DMS114 treated with DMSO at 0.1 percent for 48 hours (cell line): ENCODE data around the gene G0S2.

Source experiments
- DNase-seq: peaks from one replicate; lab custom pipeline; 2025; ENCODE audit not compliant: unreplicated experiment; lab: John Stamatoyannopoulos, UW

Gene G0S2

GRCh38 chr1:209648346-209648745, 26.9 kb upstream of the G0S2 start:
- no peak for DNase-seq

GRCh38 chr1:209648931-209649776, 26.1 kb upstream of the G0S2 start:
- DNase-seq, result no peak

DNA sequence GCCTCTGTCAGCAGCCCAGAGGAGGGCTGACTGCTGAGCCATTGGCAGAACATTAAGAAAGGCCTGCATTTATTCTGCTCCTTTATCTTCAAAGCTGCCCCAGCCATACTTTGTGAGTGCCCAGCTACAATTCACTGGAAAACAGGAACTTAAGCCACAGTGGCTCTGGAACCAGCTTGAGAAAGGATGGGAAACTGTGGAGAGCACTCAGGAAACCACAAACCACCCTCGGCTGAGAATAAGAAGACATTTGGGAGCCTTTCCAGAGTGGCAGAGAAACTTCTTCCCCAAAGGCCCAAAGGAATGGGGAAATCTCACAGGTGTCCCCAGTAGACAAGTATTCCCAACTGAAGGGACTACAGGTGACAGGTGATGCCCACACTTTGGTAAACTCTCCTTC, 24.8 kb upstream of the G0S2 start:
- no peak for DNase-seq

DNA sequence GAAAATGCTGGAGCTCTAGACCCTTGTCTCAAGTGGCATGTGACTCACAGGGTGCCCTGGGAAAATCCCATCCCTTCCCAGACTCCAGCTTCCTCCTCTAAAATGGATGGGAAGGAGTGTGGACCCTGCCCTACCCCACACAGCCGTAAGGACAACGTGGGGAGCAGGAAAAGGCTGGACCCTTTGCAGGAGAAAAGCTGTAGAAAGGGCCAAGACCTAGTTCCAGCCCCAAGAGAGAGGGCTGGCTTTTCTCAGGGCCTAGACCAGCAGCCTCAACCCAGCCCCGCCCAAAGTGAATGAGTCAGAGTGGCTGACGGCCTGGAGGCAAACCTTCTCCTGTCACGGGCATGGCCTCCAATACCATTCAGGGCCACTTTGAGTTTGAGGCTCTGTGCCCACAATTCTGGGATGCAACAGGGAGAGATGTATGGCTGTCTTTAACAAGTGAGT, 24.0 kb upstream of the G0S2 start:
- DNase-seq, result no peak

DNA sequence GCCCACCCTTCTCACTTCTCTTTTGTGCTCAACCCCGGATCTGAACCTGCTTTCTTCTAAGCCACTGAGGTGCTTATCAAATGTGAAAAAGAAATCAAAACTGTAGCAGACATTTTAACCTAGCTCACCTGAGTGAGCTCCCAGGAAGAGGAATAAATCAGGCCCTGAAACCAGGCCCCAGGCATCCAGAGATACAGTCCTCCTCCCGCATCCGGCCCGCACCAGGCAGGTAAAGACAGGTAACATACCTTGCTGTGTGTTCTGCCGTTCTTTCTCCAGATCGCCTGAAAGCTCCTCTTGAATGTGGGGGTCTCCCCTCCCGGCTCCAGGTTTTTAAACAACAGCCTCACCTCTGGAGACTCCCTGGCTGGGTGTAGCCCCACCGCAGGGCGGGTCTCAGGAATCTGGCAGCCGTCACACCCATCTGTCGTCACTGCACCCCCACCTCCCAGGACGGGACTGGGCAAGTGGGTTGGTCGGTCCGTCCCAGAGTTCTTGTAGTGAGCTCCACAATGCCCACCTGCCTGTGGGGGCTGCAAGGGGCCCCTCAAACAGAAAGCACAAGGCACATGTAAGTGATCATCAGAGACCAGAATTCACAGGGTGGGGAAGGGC, 23.0 kb upstream of the G0S2 start, which contains the start of gene LAMB3:
LAMB3 (minus strand) TSS at position 305 of the 615 bp plus-strand sequence. CDS start 1,481 bp downstream, outside the sequence.
- DNase-seq, result no peak

GRCh38 chr1:209652873-209653401, 22.3 kb upstream of the G0S2 start:
- DNase-seq, result no peak

DNA sequence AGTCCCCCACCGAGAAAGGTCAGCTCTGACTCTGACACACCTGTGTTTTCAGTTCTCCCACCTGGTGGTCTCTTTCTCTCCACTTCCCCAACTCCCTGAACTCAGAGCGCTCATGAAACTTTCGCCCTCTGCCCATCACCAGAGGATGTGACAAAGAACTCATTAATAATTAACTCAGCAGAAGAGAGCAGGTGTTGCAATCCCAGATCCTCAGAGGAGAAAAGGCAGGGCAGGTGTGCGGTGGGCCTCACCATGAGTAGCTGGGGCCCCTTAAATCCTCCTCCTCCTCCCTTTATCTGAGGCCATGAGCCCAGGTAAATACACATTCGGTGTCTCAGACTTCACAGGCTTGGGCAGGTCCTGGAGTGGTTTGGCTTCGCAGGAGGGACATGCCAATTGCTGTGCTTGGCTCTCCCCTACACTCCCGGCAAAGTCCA, 21.3 kb upstream of the G0S2 start:
- DNase-seq, result no peak

DNA sequence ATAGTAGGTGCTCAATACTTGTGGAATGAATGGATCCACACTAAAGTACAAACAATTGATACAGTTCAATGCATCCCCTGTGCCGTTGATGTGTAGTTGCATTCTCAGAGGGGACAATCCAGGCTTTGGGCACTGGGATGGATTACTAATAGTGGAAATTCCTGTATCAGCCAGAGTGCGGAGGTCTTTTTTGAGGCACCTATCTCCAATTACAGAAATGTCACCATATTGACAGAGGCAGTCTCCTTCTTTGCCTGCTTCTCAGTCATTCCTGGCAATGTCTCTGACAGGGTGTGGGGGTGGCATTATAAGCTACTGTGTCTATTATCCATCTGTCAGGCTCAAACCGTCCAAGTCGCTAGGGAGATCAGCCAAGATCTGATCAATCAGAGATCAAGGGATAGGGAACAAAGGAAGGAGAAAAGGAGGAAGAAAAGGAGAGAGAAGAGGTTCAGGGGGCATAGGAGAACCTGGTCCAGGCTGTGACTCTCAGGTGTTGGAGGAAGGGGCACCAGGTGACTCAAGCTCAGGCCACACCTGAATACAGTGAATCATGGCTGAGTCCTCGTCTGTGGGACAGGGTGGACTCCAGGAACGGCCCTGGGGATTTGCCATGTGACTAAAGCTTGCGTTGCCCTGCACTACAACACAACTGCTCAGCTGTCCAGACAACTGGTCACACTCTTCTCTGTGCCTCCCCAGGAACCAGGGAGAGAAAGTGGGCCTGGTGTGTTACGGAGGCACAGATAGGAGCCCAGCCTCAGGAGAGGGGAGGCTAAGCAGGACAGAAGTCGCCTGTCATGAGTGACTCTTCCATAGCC, 19.6 kb upstream of the G0S2 start:
- no peak for DNase-seq

- no peak for DNase-seq
These were observed 17.9 kb upstream of the G0S2 start for GRCh38 chr1:209657140-209657879.

DNA sequence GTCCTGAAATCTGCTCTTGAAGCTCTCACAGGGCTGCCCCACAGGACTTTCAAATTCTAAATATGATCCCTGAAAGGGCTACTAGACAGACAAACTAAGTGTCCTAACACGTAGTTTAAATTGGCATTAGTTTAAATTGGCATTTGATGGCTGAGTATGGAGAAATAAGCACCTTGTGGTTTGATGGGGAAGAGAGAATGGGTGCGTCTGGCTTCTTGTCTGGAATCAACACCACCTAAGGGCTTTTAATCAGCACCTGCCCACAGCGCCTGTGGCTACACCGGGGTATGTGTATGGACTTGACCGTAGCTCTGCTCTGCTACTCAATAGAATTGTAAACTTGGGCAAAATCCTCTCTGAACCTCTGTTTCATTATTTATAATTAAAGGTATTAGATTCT, 17.3 kb upstream of the G0S2 start:
- DNase-seq, result no peak

DNA sequence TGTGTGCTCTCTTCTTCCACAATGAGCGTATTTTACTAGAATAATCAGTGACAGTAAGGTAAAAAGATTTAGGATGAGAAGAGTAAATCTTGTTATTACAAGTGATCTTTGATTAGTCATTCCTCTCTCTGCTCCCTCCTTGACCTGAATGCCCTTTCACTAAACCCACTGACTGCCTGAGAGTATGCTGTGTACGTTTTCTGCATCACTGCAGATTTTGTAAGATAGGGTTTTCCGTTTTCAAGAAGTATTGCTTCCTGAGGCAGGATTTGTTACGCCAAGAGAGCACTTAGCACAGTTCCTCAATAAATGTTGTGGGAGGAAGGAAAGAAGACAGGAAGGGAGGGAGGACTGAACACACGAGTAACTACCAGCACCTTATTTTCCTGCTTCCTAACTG, 15.3 kb upstream of the G0S2 start:
- DNase-seq, result no peak

GRCh38 chr1:209661071-209661470, 14.1 kb upstream of the G0S2 start:
- DNase-seq, result no peak

- DNase-seq, result no peak
These were observed 12.3 kb upstream of the G0S2 start for GRCh38 chr1:209662879-209663327.

DNA sequence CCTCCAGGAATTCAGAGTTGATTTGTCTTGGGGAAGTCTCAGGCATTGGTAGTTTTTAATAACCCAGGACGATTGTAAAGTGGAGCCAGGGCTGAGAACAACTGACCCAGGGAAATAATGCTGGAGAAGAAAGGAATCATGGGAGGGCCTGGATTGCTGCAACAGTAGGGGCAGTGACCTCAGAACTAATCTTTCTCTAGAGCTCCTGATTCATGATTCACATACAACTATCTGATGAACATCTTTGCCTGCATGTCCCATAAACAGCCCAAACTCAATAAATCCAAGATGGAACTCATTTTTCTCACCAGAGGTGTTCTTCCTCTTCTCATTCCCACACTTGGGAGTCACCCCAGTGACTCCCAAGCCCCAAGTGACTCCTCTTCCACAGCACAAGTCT, 8.1 kb upstream of the G0S2 start:
- no peak for DNase-seq

GRCh38 chr1:209667708-209668107, 7.5 kb upstream of the G0S2 start:
- DNase-seq, result no peak

DNA sequence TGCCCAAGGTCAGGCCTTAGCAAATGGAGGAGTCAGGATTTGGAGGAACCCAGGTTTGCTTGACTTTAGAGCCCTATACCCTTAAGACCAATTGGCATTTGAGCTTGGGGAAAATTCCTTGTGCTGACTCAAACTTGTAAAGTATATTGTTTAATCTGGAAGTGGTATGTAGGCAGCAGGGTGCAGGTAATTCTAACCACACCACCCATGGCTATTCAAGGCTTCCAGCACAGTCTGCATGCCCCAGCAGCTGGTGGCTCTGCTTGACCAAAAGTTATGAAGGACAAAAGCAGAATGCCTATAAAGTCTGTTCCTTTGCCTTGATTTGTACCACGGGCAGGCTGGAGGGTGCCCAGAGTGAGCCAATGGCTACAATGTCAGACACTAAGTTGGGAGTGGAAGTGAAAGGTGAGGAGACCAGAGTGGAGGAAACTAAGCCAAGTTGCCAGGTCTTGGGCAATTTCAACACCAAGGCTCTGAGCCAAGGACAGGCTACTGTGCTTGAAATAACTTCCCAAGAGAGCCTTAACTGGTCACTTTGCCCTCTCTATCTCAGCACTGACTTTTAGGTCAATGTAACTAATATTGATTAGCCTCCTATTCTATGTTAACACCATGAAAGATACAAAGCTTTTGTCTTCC, 4.7 kb upstream of the G0S2 start:
- DNase-seq, result no peak

- DNase-seq, result no peak
These were observed 2.2 kb upstream of the G0S2 start for GRCh38 chr1:209672705-209673630.

DNA sequence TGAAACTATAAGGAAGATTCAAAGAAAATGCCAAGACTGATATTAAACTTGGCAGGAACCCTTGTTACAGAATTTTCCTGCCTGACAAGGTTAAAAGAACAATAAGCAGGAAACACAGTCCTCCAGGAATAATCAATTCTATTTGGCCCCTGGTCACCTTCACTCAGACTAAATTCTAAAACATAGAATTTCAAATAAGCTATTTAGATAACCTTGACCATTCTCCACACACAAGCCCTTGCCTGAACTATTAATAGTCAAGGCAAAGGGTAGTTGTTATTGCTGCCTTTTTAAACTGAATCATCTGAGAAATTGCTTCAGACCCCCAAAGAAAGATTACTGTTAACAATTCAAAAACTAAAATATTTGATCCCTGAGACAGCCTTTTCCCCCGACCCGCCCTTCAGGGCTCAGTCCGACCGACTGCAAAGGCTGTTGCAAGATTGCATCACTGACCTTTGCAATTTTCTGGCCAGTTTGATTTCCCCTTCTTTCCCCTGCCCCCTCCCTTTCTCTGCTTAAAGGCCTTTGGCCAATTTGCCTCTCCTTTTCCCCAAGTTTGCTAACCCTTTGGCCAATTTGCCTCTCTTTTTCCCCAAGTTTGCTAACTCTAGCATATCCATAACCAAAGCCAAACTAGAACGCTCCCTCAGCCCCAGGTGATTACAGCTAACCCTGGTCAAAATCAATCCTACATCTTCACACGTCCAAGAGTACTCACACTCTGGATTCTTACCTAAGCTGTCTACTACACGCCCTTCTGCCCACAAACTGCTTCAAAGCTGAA, 1.4 kb upstream of the G0S2 start:
- DNase-seq, result no peak
